ENCODE results near the gene ZNRF1.

The ZNRF1 gene

DNA sequence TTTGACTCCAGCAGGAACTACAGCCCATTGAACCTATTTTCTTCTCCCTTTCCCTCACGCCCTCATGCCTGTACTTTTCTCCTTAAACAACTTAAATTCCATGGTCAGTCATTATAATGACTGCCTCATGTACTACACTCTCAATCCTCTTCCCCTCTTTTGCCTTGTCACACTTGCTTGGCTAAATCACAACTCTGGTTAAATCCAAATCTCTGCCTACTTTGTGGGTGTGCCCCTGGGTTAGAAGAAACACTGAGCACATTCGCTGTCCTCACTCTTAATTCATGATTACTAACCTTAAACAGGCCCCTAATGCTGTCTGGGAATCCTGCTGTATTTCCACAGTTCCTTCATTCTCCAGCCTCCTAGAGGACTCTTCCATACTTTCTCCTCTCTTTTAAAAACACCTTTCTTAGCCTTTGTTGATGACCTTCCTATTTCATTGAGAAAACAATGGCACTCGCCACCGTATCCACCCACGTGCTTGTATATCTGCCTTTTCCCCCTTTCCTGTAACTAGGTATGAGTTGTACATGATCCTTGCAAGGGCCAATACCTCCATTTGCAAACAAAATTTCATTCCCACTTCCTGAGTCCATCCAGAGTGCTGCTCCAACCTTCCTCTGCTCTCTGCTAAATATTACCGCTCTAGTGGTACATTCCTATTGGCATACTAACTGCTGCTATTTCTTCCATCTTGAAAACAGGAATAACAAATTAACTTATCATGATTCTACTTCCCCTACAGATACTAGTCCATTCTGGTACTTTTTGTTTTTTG, 28.9 kb downstream of the ZNRF1 start:
- no peak for DNase-seq (ENCODE audit: low read depth)

DNA sequence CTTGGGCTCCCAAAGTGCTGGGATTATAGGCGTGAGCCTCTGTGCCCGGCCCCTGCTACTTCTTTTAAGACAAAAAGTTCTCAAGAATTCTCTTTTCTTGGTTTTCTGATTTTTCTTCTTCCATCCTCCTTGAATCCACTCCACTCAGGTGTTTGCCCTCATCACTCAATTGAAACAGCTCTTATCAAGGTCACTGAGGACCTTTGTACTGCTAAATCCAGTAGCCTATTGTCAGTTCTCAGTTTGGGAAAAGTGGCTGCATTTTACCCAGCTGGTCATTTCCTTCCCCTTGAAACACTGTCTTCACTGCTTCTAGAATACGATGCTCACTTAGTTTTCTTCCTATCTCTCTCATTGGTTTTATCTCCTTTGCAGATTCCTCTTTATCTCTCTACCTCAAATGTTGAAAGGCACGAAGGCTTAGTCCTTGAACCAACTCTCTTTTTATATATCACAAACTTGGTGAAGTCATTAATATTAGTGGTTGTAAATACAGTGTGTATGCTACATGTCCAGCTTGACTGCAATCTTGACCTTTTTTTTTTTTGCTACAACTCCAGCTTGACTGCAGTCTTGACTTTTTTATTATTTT, 29.8 kb downstream of the ZNRF1 start:
- DNase-seq (ENCODE audit: low read depth): no peak

DNA sequence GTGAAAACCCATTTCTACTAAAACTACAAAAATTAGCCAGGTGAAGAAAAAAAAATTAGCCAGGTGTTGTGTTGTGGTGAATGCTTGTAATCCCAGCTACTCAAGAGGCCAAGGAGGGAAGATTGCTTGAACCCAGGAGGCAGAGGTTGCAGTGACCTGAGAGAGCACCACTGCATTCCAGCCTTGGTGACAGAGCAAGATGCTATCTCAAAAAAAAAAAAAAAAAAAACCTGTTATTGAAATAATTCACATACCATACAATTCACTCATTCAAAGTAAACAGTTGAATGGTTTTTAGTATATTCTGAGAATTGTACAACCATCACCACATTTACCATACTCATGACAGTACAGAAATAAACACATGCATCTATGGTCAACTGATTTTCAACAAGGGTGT, 31.0 kb downstream of the ZNRF1 start:
- no peak for DNase-seq (ENCODE audit: low read depth)

DNA sequence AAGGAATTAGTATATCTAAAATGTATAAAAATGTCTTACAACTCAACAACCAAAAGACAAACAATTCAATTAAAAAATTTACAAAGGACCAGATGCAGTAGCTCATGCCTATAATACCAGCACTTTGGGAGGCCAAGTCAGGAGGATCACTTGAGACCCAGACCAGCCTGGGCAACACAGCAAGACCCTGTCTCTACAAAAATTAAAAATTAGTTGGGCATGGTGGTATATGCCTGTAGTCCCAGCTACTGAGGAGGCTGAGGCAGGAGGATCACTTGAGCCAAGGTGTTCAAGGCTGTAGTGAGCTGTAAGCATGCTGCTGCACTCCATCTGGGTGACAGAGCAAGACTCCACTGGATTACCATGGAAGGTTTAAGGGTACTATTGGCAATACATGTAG, 33.8 kb downstream of the ZNRF1 start:
- DNase-seq (ENCODE audit: low read depth): no peak

DNA sequence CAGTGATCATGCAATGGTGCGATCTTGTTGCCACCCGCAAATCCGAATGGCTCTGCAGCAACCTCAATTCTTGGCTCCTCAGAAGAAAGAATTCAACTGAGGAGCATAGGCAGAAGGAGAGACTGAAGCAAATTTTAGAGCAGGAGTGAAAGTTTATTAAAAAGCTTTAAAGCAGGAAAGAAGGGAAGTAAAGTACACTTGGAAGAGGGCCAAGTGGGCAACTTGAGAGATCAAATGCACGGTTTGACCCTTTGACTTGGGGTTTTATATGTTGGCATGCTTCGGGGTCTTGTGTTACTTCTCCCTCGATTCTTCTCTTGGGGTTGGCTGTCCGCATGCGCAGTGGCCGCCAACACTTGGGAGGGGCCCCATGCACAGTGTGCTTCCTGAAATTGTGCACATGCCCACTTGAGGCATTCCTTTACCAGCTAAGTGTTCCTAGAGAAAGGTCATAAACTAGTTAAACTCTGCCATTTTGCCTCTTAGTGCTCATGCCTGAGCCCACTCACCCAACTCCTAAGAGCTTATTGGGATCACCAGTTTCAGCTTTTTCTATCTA, 36.7 kb downstream of the ZNRF1 start:
- DNase-seq (ENCODE audit: low read depth): no peak

DNA sequence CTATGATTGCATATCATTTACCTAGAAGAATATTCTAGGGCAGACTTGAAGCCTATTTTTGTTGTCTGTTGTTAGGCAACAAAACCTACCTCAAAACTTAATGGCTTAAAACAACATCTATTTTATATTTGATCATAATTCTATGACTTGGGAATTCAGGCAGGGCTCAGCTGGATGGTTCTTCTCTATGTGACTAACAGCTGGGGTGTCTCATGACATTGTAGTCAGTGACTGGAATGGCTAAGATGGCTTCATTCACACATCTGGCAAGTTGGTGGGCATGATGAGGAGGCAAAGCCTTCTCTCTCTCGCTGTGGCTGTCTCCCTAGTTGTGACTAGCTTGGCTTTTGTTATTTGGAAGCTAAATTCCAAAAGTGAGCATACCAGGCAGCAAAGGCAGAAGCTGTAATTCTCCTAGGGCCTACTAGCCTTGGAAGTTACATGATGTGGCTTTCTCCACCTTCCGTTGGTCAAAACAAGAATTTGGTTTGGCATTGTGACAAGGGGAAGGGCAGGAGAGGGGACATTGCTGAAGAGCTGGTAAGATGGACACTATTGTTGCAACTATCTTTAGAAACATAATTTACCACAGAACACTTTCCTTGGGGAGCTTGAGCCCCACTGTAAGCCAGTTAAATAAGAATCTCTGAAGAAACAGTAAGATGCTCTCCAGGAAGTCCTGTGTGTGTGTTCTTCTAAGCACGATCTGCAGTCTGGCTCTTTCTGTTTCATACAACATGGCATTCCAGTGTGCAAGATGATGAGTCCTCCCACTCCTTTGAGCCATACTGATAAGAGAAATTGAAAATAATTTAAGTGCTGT, 39.4 kb downstream of the ZNRF1 start:
- no peak for DNase-seq (ENCODE audit: low read depth)

DNA sequence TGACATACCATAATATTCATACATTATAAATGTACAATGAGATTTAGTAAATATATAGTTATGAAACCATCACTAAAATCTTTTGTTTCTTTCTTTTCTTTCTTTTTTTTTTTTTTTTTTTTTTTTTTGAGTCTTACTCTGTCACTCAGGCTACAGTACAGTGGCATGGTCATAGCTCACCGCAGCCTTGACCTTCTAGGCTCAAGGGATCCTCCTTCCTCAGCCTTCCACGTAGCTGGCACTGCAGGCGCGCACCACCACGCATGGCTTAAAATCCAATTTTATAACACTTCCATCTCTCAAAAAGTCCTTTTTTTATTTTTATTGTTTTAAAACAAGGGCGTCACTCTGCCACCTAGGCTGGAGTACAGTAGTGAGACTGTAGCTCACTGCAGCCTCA, 41.1 kb downstream of the ZNRF1 start:
- DNase-seq (ENCODE audit: low read depth): no peak

DNA sequence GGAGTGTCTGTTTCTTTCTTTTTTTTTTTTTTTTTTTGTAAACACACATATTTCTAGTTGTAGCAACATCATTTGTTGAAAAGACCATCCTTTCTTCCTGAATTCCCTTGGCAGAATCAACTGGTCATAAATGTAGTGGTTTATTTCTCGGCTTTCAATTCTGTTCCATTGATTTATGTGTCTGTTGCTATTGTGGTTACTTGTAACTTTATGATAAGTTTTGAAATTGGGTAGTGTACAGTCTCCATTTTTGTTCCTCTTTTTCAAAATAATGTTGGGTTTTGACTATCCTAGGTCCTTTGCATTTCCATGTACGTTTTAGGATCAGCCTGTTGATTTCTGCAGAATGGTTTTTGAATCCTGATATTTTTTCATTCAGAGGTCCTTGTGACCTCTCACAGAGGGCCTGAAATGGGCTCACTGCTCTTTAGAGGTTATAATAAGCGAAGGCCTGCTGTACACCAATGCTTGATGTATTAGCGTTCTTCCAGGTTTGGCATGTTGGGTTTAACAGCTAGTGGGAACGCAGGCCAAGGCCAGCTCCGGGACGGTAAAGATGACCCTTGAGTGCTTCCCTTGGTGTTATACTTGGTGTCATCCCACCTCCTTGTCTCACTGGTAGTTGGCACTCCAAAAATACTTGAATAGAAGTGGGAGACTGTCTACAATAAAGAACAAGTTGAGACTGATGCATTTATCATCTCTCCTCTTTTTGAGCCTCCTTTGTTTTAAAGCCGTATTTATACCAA, 43.8 kb downstream of the ZNRF1 start:
- no peak for DNase-seq (ENCODE audit: low read depth)

DNA sequence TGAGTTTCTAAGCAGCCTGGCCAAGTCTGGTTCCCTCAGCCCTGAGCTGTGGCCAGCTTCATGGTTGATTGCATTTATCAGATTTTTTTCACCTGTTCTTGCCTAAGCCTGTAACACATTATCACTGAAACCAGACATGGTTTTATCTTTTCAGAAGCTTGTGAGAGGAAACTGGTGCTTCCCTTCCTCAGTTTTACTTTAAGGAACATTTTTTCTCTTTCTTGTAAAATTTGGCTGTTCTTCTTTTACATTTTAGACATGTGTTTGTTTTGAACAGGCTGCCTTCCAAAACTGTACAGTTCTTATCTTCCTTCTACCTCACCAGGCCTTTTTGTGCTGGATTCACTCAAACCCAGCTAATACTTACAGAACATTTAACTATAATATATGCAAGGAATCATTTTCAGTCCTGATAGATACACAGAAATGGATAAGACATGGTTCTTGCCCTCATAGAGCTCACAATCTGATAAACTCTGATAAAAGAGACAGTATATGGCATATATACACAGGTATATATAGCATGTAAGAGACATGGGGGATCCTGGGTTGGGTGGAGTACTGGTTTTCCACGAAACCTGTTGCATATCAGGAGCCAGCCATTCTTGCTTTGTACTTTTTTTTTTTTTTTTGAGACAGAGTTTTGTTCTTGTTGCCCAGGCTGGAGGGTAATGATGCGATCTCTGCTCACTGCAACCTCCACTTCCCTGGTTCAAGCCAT, 44.5 kb downstream of the ZNRF1 start:
- DNase-seq (ENCODE audit: low read depth): no peak

DNA sequence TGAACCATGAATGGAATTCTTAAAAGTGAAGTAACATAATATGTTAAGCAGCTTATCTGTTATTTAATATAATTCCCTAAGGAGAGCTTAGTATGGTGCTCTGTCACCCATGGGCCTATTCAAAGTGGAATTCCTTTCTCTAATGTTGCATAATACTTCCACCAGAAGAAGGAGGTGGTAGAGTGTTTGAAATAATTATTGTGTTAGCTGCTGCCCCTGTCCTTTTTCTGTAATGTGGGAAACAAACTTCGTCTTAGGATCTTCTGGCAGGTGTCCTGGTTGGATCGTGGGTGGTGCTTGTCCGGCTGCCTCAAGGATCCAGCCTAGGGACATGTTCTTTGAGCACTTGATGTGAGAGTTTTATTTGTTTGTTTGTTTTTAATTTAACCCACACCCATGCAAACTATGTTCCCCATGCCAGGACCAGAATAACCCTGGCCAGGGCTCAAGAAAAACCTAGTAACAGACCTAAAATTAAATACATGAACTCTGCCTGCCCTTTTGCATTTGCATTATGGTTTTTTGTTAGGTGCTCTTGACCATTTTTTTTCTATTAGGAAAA, 46.1 kb downstream of the ZNRF1 start:
- DNase-seq (ENCODE audit: low read depth): peak; percentile 46

DNA sequence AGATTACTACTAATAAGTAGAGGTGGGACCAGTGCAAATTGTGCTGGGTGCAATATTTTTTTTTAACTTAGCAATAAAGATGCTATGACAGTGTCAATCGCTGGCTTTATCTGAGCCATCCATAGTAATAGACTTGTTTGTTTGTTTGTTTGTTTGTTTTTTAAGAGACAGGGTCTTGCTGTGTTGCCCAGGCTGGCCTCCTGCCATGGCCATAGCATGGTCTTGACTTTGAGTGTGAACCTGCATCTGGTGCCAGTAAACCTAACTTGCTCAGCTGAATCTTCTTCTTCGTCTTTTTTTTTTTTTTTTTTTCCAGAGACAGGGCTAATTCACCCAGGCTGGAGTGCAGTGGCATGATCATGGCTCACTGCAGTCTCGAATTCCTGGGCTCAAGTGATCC, 46.6 kb downstream of the ZNRF1 start:
- no peak for DNase-seq (ENCODE audit: low read depth)

DNA sequence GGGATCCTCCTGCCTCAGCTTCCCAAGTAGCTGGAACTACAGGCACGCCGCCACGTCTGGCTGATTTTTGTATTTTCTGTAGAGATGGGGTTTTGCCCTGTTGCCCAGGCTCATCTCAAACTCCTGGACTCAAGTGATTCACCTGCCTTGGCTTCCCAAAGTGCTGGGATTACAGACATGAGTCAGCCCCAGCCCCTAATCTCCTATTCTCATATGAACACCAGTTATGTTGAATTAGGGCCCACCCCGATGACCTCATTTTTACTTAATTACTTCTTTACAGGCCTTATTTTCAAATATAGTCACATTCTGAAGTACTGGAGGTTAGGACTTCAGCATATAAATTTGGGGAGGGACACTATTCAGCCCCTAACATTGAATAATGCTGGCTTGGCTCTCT, 49.2 kb downstream of the ZNRF1 start:
- DNase-seq (ENCODE audit: low read depth): no peak

DNA sequence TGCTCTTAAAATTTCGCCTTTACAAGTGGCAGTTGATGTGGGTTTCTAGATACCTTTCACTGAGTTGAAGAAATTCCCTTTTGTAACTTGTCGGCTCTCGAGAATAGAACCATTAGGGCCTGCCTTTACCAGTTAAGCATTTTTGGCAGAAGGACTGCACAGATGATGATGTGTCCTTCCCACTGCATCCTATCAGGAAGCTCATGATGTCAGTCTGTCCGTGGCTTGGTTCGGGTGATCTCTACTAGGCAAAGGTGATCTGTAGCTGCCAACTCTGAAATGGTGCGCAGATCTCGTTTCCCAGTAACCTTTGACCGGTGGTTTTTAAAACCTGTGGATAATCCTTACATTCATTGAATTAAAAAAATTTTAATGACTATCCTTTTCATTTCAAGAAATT, 49.7 kb downstream of the ZNRF1 start:
- DNase-seq (ENCODE audit: low read depth): no peak

DNA sequence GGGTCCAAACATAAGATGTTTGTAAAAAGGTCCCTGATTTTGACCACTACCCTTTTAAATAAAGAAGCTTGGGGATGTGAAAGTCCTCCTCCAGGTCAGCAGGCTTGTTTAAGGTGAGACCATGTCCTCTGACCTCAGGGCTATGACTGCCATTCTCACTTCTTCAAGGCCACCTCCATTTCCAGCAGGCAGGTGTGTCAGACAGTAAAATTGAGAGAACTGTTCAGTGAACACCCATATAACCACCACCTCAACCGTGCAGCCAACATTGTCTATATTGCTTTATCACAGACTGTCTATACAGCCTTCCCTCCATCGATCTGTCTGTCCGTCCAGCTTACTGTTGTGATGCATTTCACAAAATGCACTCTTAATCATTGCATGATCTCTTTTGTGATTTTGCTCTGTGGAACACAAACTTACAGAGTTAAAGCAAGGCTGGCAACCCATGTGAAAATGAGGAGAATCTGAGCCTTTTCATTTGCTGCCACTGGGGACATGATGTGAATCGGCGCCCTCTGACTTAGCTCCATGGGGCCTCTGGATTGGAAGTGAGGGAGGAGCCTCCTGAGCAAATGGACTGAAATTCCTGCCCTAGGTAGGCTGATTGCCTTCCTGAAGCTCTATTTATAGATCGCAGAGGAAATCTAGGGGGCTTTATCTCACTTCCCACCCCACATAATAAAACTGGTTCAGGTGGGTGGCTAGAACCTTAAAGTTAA, 53.8 kb downstream of the ZNRF1 start:
- no peak for DNase-seq (ENCODE audit: low read depth)

DNA sequence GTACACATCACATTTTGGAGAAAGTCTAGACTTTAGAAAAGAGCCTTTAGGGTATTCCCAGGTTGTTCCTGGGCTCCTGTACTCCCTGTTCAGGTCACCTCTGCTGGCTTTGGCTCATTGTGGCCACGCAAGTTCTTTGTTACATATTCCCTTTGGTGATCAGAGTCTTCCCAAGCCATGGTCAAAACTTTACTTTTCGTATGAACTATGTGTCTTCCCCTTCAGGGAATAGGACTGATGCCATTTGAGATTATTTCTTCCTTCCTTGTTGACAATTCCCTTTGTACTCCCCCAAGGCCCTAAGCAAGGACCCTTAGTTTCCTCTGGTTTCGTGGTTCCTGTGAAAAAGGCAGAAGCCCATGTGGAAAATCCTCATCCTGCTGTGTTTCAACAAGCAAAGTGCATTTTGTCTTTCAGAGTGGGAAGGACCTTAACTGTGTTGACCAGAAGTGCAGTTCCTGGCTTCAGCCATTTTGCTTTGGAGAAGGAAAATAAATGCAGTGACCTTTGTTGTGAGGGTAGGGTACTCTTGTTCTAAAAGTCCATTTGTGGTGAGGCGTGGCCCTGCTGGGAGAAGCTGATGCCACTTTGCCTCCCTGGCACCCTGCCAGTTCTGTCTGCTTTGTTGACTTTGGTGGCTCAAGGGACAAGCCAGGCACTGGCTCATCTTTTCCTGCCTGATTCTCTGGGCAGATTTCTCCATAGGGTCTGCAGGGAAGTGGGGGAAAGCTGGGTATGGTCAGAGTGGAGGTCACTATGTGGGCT, 55.1 kb downstream of the ZNRF1 start:
- no peak for DNase-seq (ENCODE audit: low read depth)

DNA sequence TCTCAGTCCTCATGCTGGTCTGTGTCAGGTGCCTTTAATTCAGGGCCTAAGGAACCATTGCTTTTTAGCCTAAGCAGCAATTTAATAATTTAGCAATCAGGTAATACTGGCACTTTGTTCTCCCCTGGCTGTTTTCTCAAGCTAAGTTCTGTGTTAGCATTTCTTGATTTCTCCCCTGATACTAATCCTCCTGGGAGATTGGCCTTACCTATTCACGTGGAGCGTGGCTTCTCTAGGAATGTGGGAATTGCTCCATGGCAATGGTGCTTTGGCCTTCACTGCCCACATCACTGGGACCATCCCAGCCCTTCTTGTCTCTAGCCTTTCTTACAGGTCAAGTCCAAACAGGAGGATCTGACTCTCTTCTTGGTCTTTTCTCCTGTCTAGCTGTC, 55.7 kb downstream of the ZNRF1 start:
- DNase-seq (ENCODE audit: low read depth): no peak

DNA sequence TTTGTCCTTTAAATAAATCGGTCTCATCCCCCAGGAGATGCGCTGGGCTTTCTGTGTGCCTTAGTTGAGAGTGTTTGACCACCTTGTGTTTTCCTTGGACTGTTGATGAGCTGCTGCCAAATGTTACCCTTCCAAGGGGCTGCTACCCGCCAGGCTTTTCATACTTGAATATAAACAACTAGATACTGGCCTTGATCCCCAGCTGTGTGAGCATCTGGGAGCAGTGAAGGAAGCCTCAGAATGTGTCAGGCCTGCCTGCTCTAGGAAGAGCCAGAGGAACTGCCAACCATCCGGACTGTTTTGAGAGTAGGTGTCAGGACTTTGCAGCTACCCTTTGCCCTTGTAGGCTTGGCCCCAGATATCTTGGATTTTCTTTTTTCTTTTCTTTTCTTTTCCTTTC, 60.0 kb downstream of the ZNRF1 start:
- DNase-seq (ENCODE audit: low read depth): no peak

DNA sequence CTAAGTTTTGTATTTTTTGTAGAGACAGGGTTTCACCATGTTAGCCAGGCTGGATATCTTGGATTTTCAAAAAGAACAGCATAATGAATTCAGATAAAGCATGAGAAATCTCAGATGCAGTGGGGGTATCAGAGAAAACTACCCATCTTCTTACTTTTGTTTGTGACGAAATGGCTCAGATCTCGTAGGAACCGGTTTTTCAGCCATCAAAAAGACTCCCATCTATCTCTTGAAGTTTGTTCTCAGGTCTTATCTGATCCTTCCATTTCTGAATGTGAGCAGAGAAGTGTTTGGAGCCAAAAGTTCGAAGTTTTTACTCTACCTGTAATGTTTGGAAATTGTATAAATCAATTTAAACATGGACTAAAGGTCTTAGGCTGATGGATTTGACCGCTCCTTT, 60.6 kb downstream of the ZNRF1 start:
- no peak for DNase-seq (ENCODE audit: low read depth)

DNA sequence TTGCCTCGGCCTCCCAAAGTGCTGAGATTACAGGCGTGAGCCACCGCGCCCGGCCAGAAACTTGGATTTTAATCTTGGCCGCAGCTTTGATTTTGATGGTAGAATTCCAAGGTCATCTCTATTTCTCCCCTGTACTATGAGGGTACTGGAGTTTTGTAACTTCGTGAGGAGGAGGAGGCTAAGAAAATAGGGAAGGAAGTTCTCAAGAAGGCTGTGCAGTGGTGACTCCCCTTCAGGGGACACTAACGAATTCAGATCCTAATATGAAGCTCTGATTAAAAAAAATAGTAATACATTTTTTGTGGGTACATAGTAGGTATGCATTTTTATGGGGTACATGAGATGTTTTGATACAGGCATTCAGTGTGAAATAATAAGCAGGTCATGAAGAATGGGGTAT, 61.9 kb downstream of the ZNRF1 start:
- DNase-seq (ENCODE audit: low read depth): no peak

DNA sequence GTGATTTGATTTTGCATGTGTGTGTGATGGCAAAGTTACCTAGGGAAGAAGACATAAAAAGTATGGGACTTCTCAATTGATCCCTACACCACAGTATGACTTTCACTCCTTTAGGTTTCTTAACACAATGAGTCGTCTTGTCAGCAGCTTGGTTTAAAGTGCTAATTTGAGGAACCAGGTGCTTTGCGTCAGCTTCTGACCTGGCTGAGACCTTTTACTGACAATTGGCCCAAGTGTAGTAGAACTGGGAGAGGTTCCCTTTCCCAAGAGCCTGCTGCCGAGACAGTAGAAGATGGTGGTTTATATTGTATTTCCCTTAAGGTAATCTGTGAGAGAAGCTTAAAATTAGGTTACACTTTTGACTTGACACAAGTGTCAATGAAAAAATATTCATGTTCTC, 62.8 kb downstream of the ZNRF1 start:
- DNase-seq (ENCODE audit: low read depth): no peak

All from GM04504 (cell line).